Measurements from ENCODE around the gene CXorf65.
A peak's percentile ranks its signal among the peaks of the same experiment; 100 is the strongest.

CXorf65 gene

DNA sequence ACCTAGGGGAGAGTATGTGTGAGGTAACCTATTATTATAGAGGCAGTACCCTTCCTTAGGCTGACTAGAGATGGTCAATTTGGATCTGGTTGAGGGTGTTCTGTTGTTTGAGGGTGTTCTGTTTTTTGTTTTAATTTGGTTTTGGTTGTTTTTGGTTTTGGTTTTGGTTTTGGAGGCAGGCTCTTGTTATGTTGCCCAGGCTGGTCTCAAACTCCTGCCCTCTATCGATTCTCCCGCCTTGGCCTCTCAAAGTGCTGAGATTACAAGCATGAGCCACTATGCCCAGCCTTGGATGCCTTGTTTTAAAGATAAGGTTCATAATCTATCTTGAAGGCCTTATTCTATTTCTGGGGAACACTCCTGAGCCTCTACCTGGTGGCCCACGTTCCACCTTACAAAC, 912 bp downstream of the CXorf65 start:
- no peak for DNase-seq (ENCODE audit: low read depth)

- peak; percentile 45 for DNase-seq (ENCODE audit: low read depth)
Measured at GRCh38 chrX:71103110-71103983, 3.2 kb downstream of the CXorf65 start.

DNA sequence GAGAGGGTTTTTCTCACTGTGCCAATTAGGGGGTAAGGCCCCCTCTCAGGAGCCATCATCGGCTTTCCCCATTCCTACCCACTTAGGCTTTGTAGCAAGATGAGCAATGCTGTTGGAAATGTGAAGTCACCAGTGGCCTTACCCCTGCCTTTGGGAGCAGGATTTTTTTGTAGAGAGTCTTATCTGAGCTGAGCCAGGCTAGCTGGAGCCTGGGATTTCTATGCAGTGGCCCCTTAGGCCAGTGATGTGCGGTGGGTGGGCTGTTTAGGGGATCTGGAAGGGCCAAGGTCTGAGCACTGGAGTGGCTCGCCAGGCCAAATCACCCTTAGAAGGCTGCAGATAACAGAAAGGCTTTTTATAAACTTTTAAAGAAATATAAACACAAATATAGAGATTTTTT, 4.2 kb downstream of the CXorf65 start:
- no peak for DNase-seq (ENCODE audit: low read depth)

DNA sequence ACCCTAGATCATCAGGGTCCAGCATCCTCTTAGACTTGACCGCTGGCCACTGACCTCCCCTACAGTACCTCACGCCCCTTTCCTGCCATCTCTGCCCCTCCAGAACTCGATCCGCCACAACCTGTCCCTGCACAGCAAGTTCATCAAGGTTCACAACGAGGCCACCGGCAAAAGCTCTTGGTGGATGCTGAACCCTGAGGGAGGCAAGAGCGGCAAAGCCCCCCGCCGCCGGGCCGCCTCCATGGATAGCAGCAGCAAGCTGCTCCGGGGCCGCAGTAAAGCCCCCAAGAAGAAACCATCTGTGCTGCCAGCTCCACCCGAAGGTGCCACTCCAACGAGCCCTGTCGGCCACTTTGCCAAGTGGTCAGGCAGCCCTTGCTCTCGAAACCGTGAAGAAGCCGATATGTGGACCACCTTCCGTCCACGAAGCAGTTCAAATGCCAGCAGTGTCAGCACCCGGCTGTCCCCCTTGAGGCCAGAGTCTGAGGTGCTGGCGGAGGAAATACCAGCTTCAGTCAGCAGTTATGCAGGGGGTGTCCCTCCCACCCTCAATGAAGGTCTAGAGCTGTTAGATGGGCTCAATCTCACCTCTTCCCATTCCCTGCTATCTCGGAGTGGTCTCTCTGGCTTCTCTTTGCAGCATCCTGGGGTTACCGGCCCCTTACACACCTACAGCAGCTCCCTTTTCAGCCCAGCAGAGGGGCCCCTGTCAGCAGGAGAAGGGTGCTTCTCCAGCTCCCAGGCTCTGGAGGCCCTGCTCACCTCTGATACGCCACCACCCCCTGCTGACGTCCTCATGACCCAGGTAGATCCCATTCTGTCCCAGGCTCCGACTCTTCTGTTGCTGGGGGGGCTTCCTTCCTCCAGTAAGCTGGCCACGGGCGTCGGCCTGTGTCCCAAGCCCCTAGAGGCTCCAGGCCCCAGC, 5.7 kb downstream of the CXorf65 start:
- no peak for DNase-seq (ENCODE audit: low read depth)

DNA sequence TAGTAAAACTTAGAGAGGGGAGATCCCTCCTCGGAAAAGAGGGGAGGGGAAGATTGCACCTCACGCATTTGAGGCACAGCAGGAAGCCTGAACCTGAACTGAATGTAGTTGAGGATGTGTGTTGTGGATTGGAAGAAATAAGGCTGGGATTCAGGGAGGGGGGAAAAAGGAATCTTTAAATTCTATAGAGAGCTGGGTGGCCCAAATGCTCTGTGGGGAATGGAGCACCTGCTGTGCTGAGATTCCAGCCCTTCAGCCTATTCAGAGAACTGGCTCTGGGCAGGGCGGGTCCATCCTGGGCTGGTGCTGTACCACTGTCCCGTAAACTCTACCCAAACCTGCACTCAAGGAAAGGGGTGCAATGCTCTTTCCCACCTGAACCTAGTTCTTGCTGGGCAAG, 6.8 kb downstream of the CXorf65 start:
- DNase-seq (ENCODE audit: low read depth): no peak

DNA sequence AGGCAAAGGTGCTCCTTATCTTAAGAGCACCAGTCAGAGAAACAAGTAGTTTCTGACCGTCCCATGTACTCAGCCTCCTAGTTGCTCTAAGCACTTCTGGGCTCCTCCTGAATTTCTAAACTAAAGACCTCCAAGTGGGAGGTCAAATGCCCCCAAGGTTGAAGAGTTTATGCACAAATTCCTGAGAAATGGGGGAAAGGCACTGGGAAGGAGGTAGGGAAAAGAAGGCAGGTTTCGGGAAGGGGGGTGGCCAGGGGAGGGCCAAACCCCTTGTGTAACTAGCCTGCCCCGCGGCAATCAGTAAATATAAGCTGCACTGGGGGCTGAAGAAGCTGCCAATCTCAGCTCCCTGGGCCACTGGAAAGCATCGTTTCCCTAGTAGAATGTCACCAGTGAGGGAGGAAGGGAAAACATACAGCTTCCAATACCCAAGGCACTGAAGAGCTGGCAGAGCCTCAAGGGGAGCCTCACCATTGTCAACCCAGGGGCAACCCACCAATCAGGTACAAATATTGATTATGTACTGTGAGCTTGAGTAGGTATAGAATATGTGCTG, 7.5 kb downstream of the CXorf65 start:
- no peak for DNase-seq (ENCODE audit: low read depth)

DNA sequence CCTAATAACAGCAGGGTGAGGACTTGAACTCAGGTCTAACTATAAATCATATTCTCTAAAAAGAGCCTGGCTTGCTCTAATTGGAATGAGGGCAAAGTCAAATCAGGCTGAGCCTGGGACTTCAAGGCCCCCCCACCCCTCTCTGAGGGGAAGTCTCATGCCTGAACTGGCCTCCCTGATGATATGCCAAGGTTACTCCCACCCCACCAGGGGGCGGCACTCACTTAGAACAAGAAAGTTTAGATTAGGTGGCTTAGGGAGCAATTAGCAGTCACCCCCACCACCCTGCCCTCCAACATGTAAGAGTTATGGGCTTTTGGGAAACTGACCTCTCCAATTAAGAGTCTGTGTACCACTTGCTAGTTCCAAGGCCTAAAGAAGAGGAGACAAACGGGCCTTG, 8.2 kb downstream of the CXorf65 start:
- peak; percentile 49 for DNase-seq (ENCODE audit: low read depth)

- no peak for DNase-seq (ENCODE audit: low read depth)
Measured at GRCh38 chrX:71096760-71097032, 9.8 kb downstream of the CXorf65 start.

DNA sequence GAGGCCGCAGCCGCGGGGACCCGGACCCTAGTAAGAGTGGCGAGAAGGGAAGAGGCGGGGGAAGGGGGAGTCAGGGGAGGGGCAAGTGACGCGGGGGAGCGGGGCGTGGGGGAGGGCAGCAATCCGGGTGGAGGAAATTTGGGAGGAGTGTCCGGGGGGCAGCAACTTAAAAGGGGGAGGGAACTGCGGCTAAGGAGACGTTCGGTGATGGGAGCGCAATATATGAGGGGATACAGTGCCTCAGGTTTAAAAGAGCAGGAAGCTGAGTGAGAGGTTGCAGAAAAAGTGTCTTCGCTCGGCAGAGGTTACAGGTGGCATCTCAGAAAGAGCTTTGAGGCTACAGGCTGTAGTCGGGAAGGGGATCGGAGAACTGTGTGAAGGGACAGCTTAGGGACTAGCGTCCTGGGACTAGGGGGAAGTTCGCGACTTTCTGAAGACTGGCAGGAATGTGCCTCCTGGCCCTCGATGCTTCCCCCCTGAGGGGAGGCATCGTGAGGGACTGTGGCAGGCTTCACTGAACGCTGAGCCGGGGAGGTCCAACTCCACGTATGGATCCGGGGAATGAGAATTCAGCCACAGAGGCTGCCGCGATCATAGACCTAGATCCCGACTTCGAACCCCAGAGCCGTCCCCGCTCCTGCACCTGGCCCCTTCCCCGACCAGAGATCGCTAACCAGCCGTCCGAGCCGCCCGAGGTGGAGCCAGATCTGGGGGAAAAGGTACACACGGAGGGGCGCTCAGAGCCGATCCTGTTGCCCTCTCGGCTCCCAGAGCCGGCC, 10.4 kb downstream of the CXorf65 start:
- no peak for DNase-seq (ENCODE audit: low read depth)

- peak; percentile 79 for DNase-seq (ENCODE audit: low read depth)
Measured at GRCh38 chrX:71095555-71095980, 11.0 kb downstream of the CXorf65 start, which contains the start of gene FOXO4. FOXO4 (plus strand) TSS chrX:71095851; CDS start chrX:71096529, 678 bp downstream.

GRCh38 chrX:71095033-71095432, 11.5 kb downstream of the CXorf65 start:
- no peak for DNase-seq (ENCODE audit: low read depth)

GRCh38 chrX:71091263-71091662, 15.3 kb downstream of the CXorf65 start:
- DNase-seq (ENCODE audit: low read depth): no peak

GRCh38 chrX:71085900-71086299, 20.6 kb downstream of the CXorf65 start:
- DNase-seq (ENCODE audit: low read depth): no peak

GRCh38 chrX:71082822-71083221, 23.7 kb downstream of the CXorf65 start:
- DNase-seq (ENCODE audit: low read depth): no peak

DNA sequence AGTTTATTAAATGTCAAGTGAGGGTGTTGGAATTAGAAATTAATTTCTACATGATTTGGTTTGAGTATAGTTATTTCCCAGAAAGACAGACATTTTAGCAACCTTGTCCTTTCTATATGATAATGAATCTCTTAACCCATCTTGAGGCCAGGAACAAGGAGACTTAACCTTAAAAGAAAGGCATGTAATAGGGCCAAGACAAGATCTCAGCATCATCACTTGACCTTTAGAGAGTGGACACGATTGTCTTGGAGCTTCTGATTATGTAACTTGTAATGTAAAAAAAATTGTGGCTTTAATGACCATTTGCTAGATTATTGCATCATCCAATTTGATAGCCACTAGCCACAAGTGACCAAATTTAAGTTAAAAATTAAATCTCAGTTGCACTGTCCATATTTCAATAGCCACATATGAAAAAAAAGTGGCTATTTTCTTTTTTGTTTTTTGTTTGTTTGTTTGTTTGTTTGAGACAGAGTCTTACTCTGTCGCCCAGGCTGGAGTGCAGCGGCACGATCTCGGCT, 24.4 kb downstream of the CXorf65 start:
- no peak for DNase-seq (ENCODE audit: low read depth)

- no peak for DNase-seq (ENCODE audit: low read depth)
Measured at GRCh38 chrX:71081330-71082123, 25.0 kb downstream of the CXorf65 start.

GRCh38 chrX:71070531-71070930, 36.0 kb downstream of the CXorf65 start:
- DNase-seq (ENCODE audit: low read depth): no peak

DNA sequence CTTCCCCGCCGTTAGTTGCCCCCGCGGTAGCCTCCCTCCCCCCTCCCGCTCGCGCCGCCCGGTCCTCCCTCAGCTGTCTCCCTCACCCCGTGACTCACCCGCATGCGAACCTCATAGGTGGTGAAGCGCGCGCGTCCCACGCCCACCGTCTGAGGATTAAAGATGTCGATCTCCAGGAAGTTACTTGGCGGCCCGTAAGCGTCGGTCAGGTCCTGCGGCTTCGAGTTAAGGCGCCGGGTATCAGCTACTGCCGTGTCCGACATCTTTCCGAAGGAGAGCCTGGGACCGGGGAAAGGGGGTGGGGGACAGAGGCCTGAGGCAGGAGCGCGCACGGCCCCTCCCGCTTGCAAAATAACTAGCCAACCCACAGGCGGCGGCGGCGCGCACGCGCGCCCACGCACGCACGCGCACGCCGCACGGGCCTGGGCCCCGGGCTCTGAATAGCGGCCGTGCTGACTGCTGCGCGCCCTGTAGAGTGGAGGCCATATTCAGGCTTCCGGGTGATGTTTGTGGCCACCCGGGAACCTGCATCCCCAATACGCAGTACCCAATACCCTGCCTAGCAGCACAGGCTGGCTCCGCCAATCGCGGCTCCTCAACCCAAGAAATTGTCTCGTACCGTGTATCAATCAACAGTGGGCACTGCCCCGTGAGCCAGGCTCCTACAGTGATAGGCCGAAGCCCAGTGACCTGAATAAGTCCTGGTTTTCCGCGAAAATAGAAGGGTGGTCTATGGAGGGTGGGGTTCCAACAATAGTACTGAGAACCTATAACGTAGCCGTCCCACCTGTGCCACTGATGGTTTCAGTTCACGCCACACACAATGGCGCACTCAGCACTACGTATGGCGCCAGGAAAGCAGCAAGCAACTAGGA, 38.3 kb downstream of the CXorf65 start, which contains the start of gene SNX12:
TSS of gene SNX12 (minus strand) at position 291 of the 875 bp plus-strand sequence. CDS start at position 263, 28 bp downstream.
- peak; percentile 75 for DNase-seq (ENCODE audit: low read depth)

GRCh38 chrX:71067712-71068043, 38.9 kb downstream of the CXorf65 start:
- DNase-seq (ENCODE audit: low read depth): no peak

DNA sequence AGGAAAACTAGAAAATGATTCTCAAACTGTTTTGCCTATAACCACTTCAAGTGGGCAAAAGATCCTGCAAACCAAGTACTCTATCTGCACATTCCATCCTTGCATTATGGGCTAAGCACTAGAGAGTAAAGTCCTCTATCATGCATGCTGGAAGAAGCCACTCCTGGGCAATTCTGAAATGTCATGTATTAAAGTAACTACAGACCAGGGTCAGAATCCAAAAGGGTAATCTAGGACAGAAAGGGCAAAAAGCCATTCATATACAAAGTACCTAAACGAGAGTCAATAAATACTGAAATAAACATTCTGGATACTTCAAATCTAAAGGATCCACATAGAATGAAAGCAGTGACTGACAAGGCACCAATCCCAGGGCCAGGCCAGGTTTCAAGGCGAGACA, 39.5 kb downstream of the CXorf65 start:
- DNase-seq (ENCODE audit: low read depth): no peak
